G401.6 (cell line): Measurements from ENCODE around the gene SORL1.

ENCODE experiments used
- FAIRE-seq: peaks from 2 replicates; lab custom pipeline; 2012; peaks lifted over from hg19 to GRCh38; lab: Jason Lieb, UNC

The SORL1 gene

DNA sequence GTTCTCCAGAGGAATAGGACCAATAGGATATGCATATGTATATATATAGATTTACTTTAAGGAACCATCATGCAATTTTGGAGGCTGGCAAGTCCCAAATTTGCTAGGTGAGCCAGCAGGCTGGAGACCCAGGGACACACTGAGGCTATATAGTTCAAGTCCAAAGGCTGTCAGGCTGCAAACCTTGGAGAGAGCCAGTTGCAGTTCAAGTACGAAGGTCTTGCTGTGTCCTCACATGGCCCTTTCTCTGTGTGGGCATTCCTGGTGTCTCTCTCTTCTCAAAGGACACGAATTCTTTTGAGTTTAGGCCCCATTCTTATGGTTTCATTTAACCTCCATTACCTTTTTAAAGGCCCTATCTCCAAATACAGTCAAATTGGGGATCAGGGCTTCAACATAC is 135.1 kb downstream of the SORL1 start:
- FAIRE-seq, result no peak

DNA sequence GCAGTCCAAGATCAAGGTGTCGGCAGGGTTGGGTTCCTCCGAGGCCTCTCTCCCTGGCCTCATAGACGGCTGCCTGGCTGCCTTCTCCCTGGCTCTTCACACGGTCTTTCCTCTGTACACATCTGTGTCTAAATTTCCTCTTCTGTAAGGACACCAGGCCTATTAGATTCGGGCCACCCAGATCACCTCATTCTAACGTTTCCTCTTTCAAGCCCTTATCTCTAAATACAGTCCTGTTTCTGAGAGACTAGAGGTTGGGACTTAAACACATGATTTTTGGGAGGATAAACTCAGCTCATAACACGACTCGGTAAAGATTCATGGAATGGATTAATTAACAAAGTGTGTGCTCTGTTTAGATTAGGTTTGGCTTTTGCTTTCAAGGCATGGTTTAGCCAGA is 136.6 kb downstream of the SORL1 start:
- no peak for FAIRE-seq

DNA sequence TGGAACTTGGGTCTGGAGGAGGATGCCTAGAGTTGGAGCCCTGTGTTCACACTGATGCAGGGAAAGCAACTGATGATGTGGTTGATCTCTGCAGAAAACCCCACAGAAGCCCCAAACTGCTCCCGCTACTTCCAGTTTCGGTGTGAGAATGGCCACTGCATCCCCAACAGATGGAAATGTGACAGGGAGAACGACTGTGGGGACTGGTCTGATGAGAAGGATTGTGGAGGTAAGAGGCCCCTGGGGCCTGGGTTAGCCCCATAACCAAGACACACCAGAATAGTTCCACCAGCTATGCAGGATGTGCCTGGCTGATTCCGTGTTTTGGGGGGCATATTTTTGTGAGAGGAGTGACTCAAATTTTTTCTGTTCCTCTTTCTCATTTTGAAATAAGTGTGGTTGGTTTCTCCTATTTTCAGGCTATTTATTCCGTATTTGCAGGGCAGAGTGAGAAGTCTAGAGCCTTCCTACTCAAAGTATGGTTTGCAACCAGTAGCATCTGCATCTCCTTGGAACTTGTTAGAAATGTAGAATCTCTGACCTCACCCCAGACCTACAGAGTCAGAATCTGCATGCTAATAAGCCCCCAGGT is 137.9 kb downstream of the SORL1 start:
- FAIRE-seq, result no peak

DNA sequence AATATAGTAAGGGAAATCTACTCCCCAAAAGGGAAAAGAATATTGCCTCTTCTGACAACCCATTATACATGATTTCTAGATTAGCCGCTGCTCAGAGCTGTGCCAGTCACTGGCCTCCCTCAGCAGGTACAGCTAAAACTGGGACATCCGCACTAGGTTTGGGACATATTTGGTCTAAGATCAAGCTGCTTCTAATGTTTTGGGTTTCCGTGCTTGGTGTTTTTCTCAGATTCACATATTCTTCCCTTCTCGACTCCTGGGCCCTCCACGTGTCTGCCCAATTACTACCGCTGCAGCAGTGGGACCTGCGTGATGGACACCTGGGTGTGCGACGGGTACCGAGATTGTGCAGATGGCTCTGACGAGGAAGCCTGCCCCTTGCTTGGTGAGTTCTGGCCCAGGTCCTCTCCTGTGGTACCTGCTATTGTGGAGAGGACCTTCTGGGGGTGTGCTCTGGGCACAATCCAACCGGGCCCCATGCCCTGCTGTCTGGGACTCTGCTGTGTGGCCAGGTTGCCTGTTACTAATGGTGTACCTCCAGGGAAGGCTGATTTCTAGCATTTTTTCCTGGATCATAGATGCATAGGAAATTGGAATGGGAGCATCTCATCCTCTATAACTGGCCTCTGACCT is 138.8 kb downstream of the SORL1 start:
- no peak for FAIRE-seq

DNA sequence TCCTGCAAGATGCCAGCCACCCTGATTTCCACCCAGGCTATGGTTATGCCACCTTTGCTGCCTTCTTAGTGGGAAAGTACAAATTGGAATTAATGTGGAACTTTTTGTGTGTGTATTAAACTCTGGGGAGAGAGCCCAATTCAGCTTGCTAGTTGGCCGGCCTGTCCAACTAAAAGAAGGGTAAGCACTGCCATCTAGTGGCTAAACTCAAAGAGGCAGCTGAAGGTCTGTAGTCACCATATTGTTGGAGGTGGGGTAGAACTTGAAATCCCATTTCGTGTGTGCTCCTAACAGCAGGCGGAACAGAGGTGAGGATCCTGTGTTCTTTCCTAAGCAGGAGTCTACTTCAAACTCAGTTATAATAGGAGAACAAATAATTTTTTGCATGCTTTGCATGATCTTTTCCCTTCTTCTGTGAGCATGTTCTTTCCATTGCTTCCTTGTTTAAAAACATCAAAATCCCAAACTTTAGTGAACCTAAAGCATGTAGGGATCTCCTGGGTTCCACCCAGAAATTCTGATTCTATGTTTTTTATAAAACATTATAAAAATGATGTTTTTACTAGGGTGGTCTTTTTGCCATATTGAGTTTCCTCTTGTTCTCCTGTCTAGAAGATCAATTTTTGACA is 139.4 kb downstream of the SORL1 start:
- no peak for FAIRE-seq

DNA sequence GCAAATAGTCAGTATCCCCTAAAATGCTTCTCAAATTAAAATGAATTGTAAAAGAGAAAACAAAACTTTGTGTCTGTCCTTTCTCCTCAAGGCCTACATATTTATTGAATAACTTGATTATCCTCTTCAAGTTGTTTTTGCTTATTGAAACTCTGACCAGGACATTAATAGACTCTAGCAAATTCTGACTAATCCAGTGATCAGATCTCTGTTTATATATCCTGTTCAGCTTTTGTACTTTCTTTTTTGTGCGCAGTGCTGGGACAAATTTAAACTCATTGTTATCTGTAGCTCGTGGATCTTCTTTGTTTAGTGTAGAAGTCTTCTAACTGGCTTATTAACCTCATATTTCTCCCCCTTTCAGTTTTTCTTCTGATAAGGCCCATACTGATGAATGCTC is 140.6 kb downstream of the SORL1 start:
- no peak for FAIRE-seq

DNA sequence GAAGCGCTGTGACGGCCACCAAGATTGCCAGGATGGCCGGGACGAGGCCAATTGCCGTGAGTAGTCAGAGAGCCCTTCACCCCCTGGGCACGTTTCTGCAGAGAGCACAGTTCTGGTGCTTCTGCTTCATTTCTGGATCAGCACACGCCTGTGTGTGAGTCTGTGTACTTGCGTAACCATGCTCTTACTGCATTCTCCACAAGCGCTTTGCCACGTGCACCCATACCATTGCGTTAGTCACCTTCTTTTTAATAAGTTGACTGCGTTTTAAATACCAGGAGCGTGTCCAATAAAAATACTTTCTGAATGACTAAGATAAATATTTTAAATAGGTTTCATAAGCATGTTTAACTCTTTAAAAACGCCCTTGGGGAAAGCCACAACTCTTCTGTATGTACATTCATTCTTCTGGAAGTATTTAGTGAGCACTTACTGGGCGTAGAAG is 143.6 kb downstream of the SORL1 start:
- FAIRE-seq, result no peak

DNA sequence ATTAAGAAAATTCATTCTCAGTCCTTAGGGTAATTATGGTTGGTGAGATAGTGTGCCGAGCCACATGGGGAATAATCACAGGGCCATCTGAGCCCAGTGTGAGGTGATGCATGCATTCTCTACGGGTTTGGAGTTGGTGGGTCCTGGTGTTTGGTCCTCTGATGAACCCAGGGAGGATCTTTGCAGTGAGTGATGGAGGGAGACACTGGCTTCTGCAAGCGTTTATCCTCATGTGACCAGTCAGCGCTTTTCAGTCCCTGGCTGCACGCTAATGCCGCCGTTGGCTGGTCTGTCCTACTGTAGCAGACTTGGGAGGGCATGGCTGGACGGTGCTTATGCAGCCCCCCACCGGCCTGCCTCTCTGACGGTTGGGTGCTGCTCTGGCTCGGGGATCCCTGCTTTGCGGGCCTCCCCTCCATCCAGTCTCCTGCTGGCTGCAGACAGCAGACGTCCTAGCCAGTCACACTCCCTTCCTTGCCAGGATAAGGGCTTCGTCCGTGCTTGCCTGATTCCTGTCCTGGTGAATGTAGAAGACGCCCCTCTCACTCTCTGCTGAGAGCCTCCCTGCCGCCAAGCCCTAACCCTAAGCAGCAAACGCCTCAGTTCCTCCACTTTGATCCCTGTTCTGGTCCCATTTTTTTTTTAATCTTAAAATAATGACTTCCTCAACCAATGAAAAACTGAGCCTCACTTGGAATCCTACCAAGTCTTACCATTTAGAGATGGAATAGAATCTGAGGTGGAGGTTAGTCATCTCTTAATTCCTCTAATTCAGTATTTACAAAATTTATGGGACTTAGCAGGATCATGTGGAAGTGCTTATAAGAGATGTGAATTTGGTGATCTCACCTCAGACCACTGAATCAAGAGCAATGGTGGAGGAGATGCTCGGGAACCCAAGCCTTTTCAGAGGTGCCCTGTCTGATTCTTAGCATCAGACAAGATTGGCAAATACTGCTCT is 144.4 kb downstream of the SORL1 start:
- FAIRE-seq, result no peak

DNA sequence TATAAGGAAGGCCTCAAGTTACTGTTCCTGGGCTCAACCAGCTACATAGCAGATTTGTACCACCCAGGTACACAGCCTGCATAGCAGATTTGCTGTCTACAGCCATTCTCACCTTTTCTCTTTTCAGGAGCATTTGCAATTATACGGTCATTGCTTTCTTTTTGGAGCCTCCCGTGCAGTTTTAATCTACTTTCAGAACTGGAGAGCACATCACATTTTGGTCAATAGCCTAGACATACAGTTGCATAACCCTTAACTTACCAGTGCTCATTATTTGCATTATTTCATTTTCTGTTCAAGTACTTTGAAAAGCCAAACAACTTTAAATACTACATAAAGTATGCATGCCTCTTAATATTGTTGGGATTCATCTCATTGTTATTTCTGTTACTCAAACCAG is 151.2 kb downstream of the SORL1 start:
- FAIRE-seq, result no peak

DNA sequence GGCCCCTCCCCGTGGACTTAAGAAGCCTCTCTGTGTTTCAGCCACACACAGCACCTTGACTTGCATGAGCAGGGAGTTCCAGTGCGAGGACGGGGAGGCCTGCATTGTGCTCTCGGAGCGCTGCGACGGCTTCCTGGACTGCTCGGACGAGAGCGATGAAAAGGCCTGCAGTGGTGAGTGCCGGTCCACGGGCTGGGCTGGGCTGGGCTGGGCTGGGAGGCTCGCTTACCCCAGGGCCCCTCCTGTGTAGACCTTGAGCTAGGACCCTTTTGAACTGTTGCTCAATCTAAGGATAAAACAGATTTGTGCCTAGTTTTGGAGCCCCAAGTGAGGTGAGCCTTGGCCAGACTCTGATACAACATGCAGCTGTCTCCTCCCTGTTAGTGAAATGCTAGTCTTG is 152.0 kb downstream of the SORL1 start:
- FAIRE-seq, result no peak

DNA sequence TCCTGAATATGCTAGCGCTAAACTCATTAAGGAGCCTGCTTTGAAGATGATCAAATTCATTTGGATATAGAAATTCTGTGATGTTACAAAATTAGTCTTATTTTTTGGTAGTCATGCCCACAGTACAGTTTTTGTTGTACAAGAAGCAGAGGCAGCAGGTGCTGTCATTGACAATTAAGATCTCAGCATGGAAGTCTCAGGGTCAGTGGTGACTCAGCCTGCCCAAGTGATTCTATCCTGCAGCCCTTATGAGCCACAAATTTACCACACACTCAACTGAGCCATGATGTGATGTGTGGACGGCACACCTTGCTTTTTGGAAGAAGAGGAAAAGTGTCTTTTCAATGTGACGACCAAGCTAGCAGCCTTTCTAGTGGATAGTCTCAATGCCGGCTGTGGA is 154.2 kb downstream of the SORL1 start:
- FAIRE-seq, result no peak

DNA sequence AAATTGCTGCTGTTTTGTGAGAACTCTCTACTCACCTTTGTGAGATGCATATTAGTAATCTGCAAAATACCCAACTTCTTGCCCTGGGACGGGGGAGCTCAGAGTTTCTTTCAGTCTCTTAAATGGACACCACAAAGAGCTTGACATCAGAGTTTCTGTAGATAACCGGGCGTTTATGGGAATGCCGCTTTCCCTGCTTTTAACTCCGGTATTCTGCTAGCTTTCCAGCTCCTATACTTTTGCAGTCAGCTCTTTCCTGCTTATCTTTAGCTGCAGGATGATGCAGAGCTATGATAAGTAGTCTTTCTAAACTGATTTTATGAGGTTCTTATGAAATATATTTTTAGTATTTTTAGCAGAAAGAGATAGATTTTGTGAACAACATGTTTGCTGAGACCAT is 155.2 kb downstream of the SORL1 start:
- FAIRE-seq, result no peak

DNA sequence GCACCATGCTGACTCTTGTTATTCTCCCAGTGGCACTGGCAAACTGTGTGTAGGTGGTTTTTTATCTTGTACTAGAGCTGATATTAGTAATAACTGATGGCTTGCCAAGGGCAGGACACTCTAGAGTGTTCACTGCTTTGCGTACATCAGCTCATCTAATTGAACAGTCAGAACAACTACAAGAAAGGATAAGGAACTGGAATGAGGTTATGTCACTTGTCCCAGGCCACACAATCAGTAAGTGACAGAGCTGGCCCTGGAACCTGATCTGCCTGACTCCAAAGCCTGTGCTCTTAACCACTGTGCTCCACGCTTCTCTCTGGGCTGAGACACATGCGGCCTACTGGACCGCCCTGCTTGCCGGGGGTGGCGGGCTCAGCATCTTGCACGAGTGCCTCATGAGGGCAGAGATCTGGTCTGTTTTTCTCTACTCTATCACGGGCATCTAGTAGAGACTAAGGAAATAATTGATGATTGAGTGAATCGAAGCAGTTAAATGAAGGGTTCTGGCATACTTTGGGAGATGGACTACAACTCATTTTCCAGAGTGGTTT is 156.5 kb downstream of the SORL1 start:
- FAIRE-seq, result no peak

DNA sequence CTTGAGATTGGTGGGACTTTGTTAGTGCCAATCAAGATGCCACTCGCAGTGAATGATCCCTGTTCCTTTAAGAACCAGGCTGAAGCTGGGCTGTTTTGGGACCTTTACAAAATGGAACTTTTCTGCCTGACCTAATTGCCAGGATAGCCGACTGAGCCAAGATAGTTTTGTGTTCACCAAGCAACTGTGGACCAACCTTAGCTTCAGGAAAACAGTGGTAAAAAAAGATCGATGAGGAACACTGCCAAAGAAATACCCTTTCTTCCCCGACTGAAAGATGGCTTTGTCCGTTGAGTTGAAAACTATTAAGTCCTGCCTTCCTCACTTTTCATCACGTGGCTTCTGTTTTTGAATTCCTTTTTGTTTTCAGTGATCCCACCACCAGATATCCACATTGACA is 158.6 kb downstream of the SORL1 start:
- FAIRE-seq, result no peak

DNA sequence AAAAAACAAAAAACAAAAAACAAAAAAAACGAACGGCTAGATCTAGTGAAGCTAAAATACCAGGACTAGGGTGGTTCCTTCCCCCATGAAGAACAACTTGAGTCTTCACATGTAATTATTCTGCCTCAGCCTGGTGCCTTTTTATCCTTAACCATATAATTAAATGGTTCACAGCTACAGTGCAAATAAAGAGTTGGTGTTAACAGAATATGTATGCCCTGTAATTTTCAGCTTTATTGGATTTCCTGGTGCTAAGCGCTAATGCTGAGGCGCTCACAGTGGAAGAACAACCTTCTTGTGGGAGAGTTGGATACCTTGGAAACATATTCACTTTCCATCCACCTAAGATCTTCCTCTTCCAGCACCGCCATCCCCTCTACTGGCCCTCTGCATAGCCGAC is 159.1 kb downstream of the SORL1 start:
- FAIRE-seq, result no peak

DNA sequence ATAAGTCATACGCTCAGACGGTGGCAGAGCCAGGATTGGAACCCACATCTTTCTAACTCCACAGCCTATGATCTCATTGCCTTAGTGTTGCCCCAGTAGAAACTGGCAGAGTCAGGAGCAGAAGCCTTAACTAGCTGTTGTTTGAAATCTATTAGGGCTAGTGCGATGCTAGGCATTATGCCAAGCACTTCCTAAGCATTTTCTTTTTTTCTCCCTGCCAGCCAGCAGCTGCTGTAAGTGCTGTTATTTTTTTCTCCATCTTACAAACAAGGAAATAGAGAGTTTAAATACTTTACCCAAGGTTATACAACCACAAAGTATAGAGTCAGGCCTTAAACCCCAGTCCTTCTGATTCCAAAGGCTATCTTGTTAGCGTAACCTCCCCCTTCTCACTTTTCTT is 161.6 kb downstream of the SORL1 start:
- no peak for FAIRE-seq

DNA sequence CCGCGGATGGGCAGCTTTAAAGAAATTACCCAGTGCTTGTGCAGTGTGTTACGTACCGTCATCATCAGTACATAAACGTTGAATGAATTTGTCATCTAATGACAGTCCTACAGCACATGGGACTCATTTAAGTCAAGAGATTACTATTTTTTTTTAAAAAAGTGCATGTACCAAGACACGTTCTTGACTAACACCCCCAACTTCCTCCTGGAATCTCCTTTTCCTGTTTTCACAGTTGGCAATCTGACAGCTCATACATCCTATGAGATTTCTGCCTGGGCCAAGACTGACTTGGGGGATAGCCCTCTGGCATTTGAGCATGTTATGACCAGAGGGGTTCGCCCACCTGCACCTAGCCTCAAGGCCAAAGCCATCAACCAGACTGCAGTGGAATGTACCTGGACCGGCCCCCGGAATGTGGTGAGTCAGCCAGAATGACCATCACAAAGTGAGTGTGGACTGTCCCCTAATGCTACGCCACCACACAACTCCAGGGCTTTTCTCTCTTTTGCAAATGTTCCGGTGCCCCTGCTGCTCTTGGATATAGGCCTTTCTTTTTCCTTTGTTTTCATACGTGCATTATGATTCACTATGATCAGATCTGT is 162.6 kb downstream of the SORL1 start:
- FAIRE-seq, result no peak

DNA sequence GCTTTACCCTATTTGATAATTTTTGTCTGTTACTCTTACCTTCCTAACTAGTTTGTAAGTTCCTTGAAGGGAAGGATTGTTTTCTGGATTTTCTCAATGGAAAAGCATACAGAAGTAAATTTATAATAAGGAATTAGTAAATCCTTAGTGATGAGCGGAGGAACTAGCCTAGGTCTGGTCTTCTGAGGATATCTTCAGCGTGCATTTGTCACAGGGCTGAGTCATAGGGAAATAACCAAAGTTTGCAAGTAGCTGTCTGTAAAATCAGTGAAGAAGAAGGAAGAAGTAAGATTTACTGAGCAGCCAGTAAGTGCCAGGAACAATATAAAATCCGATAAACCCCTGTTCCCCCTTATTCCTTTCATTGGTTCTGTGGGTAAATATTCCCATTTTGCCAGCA is 163.4 kb downstream of the SORL1 start:
- FAIRE-seq, result no peak

DNA sequence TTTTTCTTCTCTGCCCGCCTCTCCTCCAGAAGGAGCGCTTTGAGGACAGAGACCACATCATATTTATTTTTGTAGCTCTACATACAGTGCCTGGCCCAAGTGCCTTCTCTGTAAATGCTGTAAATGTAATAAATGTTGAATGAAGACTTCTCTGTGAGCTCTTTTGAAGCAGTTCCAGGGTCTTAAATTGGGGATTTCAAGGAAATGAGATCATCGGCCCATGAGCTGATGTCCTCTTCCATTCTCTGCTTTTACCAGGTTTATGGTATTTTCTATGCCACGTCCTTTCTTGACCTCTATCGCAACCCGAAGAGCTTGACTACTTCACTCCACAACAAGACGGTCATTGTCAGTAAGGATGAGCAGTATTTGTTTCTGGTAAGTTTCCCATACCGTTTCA is 166.4 kb downstream of the SORL1 start:
- no peak for FAIRE-seq

DNA sequence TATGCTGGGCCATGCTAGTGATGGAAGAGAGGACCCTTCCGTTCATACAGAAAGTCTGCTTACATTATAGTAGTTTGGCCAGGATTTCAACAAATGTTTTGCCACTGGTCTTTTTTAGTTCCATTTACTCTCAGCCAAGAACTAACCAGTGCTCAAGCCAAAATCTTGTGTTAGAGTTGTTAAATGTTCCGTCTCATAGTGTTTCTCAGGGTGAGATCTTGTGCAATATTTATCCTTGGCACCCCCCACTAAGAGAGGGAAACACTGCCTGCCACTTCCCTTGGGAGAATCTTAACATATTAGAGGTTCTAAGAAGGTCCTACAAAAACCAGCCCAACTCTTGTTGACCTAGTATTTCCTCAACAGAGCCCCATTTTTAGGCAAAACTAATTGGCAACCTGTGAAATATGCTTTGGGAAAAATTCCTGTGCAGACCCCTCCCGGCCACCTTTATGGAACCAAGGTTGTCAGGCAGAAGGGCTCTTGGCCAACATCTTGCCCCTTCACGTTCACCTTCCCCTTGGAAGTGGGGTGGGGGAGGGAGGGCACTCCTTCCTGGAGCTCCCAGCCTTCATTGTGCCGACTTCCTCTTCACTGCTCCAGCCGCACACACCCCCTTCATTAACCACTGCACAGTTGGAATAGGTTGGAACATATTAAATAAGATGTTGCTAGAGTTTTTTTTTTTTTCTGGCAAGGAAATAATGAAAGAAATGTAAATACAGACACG is 173.8 kb downstream of the SORL1 start:
- no peak for FAIRE-seq

DNA sequence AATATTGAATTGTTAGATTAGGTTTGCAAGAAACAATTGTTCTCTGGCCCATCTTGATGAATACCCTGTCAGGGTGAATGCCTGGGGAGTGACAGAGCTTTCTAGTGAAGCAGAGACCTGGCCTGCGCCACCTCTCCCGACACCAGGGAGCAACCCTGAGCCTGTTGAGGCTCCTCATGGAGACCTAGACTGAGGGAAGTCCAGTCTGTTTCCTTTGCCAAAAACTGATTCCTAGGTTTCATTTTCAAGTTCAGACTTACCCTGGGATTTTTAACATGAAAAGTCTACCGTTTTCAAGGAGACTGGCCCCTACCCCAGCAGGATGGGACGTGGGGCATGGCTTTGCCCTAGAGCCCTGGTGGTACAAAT is 174.4 kb downstream of the SORL1 start:
- no peak for FAIRE-seq

DNA sequence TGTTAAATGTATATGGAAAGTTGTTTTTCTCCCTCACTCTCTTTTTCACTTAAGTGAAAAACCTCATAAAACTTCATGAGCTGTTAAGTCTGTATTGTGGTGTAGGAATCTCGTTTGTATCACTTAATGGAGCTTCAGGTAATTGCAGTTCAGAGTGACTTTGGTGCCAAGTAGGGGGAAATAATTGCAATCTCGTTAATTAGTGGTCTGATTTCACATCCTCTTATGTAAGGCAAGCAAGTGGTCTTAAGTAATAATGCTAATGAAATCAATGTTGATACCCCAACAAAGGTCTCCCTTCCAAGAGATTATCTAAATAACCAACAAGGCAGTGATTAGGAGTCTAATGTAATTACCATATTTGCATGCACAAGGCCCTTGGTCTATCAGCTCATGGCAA is 174.9 kb downstream of the SORL1 start:
- no peak for FAIRE-seq
